WERI-Rb-1 (cell line): Measurements from ENCODE around the gene STAB1.

Experiments
- DNase-seq: peaks from one replicate; pipeline ENCODE4 v3.0.0-alpha.2; 2020
- H3K27ac ChIP-seq: fragments of 250-450 bp; sonication (Bioruptor Pico); 2 replicates; pipeline ENCODE4 v1.5.1; 2020; ENCODE audit warnings: mild to moderate bottlenecking, moderate library complexity
- H3K27me3 ChIP-seq: fragments of 250-450 bp; sonication (Bioruptor Pico); 2 replicates; pipeline ENCODE4 v1.5.1; 2021; ENCODE audit warnings: mild to moderate bottlenecking, low read depth, moderate library complexity; ENCODE audit not compliant: insufficient read depth, severe bottlenecking
- H3K36me3 ChIP-seq: fragments of 250-450 bp; sonication (Bioruptor Pico); 2 replicates; pipeline ENCODE4 v1.5.1; 2020; ENCODE audit warnings: mild to moderate bottlenecking, moderate library complexity
- H3K4me3 ChIP-seq: 2 replicates; pipeline ENCODE4 v1.5.1; 2011; ENCODE audit warnings: low read depth, mild to moderate bottlenecking, control low read depth, low read length
- H3K9me3 ChIP-seq: fragments of 250-450 bp; sonication (Bioruptor Pico); 2 replicates; pipeline ENCODE4 v1.5.1; 2021; ENCODE audit warnings: mild to moderate bottlenecking, moderate library complexity; ENCODE audit not compliant: severe bottlenecking
- TF ChIP-seq, protein P1 (sequence below): IDR thresholded peaks from 2 replicates; pipeline ENCODE4 v1.5.1; 2011; ENCODE audit warnings: low read depth, mild to moderate bottlenecking, control low read depth, inconsistent platforms, low read length

STAB1 gene

DNA sequence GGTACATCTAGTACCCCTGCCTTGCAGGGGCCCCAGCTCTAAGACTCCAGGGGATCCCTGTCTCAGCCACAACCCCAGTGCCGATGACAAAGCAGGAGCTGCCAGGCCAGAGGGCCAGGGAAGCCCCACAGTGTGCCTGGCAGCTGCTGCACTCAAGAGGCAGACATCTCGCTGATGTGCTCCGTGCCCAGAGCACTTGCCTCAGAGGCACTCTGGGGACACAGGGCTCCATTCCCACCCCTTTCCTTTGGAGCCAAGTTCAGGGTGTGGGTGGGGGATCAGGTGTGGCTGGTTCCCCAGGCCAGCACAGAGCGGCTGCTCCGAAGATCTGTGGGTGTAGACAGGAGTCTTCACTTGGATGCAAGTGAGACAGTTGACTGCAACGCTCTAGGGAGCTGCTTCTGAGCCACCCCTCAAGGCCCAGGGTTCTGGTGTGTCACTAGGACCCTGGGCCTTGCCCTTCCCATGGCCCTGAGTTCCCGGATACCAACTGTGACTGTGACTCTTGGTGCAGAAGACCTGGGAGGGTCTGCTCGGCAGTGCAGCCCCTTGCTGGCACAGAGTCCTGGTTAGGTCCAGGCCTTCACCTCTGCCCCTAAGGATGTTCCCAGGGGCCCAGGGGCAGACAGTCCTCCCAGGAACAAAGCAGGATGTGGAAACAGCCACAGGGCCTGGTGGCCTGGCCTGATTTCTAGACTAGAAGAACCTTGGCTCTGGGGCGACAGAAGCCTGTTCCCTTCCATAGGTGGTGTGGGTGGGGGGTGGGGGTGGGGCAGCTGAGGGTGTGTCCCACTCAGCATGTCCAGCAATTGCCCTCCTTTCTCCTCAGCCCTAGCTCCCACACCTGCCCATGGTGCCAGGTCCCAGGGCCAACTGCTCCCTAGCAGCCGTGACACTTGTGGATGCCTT, 36.0 kb downstream of the STAB1 start:
- TF ChIP-seq, protein P1, sequence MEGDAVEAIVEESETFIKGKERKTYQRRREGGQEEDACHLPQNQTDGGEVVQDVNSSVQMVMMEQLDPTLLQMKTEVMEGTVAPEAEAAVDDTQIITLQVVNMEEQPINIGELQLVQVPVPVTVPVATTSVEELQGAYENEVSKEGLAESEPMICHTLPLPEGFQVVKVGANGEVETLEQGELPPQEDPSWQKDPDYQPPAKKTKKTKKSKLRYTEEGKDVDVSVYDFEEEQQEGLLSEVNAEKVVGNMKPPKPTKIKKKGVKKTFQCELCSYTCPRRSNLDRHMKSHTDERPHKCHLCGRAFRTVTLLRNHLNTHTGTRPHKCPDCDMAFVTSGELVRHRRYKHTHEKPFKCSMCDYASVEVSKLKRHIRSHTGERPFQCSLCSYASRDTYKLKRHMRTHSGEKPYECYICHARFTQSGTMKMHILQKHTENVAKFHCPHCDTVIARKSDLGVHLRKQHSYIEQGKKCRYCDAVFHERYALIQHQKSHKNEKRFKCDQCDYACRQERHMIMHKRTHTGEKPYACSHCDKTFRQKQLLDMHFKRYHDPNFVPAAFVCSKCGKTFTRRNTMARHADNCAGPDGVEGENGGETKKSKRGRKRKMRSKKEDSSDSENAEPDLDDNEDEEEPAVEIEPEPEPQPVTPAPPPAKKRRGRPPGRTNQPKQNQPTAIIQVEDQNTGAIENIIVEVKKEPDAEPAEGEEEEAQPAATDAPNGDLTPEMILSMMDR = no peak
- DNase-seq = no peak
- H3K27me3 ChIP-seq = no peaks in the 10 kb centered on the region
- H3K9me3 ChIP-seq = no peaks in the 10 kb centered on the region
- peaks cover 49% of the 10 kb centered on the region for H3K36me3 ChIP-seq
- H3K4me3 ChIP-seq = no peak overlapping the region
- no peak overlapping the region for H3K27ac ChIP-seq

DNA sequence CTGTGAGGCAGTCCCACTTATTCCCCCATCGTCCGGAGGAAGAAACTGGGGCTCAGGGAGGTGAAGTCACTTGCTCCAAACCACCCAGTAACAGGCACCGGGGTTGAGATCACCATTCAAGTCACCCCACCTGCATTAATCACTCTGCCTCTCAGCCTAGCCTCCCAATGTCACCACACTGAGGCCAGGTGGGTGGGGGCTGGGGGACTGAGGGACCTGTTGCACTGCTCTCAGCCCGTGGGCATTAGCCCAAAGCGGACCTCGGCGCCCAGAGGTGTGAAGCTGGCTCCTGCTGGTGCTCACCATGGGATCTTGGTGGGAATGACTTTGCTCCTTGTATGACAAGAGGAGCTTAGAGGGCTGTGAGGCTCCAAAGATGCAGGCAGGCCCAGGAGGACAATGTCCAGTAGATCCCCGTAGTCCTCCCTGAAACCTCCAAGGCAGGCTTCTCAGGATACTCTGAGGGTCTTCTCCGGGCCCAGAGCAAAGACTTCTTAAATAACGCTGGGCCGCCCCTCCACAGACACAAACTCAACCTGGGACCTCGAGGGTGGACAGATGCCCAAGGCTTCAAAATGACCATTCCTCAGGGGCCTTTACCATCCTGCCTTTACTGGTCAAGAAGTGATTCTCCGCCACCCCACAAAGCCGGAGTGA, 36.9 kb downstream of the STAB1 start:
- no peak for DNase-seq
- Histone ChIP-seq H3K4me3 (peak overlapping the region; percentile 87), H3K27ac (peak overlapping the region; percentile 81; the same call in 1 of the 2 replicates)

DNA sequence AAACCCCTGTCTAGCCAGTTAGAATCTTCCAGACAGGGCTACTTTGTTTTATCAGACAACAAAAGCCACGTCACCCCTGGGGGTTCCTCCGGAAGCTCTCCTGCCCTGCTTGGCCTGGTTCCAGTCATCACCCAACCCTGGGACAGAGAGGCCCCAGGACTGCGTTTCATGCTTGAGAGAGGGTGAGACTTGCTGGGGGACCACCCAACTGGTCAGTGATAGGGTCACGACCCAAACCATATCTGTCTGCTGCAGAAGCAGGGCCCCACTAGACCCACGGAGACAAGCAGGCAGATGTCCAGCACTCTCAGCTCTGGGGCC, 37.3 kb downstream of the STAB1 start:
- no peak for DNase-seq
- TF ChIP-seq, protein P1 = no peak
- H3K27ac ChIP-seq = peak overlapping the region; percentile 81
- H3K9me3 ChIP-seq = no peaks in the 10 kb centered on the region
- peak overlapping the region; percentile 87 for H3K4me3 ChIP-seq
- H3K36me3 ChIP-seq = peaks cover 37% of the 10 kb centered on the region
- no peaks in the 10 kb centered on the region for H3K27me3 ChIP-seq

More for the DNA sequence above, 36.9 kb downstream of the STAB1 start:
- peaks cover 42% of the 10 kb centered on the region for H3K36me3 ChIP-seq
- H3K9me3 ChIP-seq = no peaks in the 10 kb centered on the region
- H3K27me3 ChIP-seq = no peaks in the 10 kb centered on the region
- TF ChIP-seq, protein P1 = no peak

DNA sequence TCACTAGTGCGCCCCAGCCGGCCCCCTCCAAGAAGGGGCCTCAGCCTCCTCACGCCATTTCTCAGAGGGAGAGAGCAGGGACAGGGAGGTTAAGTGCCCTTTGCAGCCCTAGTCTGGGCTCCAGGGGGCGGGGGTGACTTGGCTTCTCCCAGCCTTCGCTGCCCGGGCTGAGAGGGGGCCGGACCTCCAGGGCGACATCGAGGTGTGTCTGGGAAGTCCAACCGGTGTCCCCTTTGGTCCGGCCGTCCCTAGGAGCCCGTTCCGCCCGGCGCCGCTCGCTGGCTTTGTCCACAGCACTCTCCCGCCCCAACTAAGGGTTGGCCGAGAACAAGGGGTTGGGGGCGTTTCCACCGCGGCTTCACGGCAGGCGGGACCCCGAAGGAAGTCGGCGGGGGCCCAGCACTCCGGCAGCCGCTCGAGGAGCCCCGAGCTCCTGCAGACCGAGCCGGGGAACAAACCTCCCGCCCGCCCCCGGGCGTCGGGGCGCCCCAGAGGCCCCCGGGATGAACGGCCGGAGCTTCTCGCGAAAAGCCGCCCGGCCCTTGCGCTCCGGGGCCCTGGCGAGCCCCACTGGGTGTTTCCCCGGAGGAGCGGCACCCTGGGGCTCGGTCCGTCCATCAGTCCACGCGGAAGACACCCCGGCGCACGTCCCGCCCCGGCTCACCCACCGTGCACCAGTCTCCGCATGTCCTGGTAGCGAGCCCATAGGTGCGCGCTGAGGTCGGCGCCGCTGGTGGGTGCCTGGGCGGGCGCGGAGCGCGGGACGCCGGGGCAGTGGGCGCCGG, 37.9 kb downstream of the STAB1 start:
- H3K27ac ChIP-seq = peak overlapping the region; percentile 81
- DNase-seq = no peak
- H3K4me3 ChIP-seq = peak overlapping the region; percentile 87
- H3K36me3 ChIP-seq = peaks cover 31% of the 10 kb centered on the region
- no peaks in the 10 kb centered on the region for H3K27me3 ChIP-seq
- TF ChIP-seq, protein P1 = no peak
- no peaks in the 10 kb centered on the region for H3K9me3 ChIP-seq

DNA sequence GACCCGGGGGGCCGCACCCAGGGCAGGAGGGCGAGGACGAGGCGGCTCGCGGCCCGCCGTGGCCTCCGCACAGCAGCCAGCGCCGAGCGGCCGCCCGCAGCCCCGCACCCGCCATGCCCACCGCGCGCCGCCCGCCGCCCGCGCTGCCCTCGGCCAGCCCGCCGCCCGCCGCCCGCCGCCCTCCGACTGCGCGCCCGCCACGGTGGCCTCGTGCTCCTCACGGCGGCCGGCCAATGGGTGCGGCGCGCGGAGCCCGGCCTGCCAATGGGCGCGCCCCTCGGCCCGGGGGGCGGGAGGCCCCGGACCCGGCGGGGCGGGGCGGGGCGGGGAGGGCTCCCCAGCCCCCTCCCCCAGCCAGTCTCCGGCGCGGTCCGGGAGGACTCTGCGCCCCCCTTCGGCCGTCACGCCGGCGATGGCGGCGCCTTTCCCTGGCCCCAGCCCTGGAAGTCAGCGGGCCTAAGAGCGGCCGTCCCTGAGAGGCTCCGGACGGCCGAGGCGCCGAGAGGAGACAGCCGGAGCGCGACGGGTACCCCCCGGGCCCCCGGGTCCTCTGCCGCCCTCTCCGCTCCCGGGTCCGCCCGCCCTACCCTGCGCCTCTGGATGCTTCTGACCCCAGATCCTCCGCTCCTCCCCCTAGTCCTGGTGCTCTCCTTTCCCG, 38.6 kb downstream of the STAB1 start, which contains the start of gene NT5DC2:
TSS of gene NT5DC2 (minus strand) at position 235 of the 658 bp plus-strand sequence. CDS start at position 115, 120 bp downstream.
- Histone ChIP-seq H3K4me3 (peak within 1 kb of the TSS; percentile 87), H3K9me3 (no peaks in the 10 kb centered on the region), H3K27ac (peak within 1 kb of the TSS; percentile 90), H3K27me3 (no peaks in the 10 kb centered on the region), H3K36me3 (peaks cover 26% of the 10 kb centered on the region)
- DNase-seq = peak; percentile 74
- TF ChIP-seq, protein P1 = 0 out of 2 replicates have a peak, but pooled peaks have one; percentile 27
